ENCODE results near the gene CIDEC.

- TF ChIP-seq CTCF (IDR thresholded peaks at IDR 0.05) (no peak), POLR2A (IDR thresholded peaks at IDR 0.05; ENCODE audit: low read depth) (no peak), POLR2AphosphoS5 (IDR thresholded peaks at IDR 0.05) (no peak)
Measured at GRCh38 chr3:9869955-9870354, 10.1 kb downstream of the CIDEC start.

Measured in esophagus muscularis mucosa (tissue), 3 donors.